Measurements from ENCODE around the gene EGR1.

- TF ChIP-seq CTCF (IDR thresholded peaks at IDR 0.05; ENCODE audit: low read length), result no peak
- no peak for TF ChIP-seq EZH2 (IDR thresholded peaks at IDR 0.05; ENCODE audit: borderline replicate concordance, low read length)
Measured at GRCh38 chr5:138441221-138441620, 24.1 kb upstream of the EGR1 start.
